ENCODE data around the gene EMX2.
"Not testable (repeated sequence)": the region's sequence is repeated elsewhere in the genome, so short reads cannot be mapped to it uniquely, and the experiment has no call there.

Gene EMX2

DNA sequence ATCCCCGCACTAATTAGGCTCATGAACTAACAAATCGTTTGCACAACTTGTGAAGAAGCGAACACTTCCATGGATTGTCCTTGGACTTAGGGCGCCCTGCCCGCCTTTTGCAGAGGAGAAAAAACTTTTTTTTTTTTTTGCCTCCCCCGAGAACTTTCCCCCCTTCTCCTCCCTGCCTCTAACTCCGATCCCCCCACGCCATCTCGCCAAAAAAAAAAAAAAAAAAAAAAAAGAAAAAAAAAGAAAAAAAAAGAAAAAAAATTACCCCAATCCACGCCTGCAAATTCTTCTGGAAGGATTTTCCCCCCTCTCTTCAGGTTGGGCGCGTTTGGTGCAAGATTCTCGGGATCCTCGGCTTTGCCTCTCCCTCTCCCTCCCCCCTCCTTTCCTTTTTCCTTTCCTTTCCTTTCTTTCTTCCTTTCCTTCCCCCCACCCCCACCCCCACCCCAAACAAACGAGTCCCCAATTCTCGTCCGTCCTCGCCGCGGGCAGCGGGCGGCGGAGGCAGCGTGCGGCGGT lies at the start of gene EMX2:
Gene EMX2, plus strand, starts transcription at position 41 of the 519 bp plus-strand sequence. CDS start 522 bp downstream, outside the sequence.
- FAIRE-seq = no peak

DNA sequence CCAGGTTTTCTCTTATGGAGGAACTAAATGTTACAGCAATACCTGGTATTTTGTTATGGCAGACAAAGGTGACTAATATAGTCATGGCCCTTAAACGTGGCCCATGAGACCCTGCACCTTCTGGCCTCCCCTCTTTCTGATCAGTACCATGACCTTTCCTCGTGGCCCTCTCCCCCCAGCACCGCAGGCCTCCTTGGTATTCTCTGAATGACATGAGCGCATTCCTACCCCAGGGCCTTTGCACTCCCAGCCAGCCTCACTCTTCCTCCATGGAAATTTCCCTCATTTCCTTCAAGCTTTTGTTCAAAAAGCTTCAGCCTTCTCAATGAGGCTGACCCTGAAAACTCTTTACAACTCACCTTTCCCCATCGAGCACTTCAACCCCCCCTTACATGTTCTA lies 46.5 kb upstream of the EMX2 start:
- no peak for FAIRE-seq

DNA sequence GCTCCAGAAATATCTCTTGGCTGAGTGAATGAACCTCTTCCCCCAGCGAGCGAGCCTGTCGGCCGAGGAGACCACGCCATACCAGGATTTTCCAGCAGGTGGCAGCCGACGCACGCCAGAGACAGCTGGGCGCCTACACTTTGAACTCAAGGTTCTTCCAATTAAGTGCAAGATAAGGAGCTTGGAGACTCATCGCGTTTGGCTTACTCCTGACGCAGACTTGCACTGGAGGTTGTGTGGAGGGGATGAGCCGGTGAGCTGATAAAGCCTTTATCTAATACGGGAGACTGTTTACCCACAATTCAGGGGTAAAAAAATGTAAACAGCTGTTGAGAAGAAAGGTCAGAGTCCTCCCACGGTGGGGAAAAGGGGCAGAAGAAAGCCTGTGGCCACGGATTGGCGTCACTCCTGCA lies 45.9 kb upstream of the EMX2 start:
- FAIRE-seq = peak; percentile 78

GRCh38 chr10:117497736-117498135 lies 44.8 kb upstream of the EMX2 start:
- FAIRE-seq = no peak

DNA sequence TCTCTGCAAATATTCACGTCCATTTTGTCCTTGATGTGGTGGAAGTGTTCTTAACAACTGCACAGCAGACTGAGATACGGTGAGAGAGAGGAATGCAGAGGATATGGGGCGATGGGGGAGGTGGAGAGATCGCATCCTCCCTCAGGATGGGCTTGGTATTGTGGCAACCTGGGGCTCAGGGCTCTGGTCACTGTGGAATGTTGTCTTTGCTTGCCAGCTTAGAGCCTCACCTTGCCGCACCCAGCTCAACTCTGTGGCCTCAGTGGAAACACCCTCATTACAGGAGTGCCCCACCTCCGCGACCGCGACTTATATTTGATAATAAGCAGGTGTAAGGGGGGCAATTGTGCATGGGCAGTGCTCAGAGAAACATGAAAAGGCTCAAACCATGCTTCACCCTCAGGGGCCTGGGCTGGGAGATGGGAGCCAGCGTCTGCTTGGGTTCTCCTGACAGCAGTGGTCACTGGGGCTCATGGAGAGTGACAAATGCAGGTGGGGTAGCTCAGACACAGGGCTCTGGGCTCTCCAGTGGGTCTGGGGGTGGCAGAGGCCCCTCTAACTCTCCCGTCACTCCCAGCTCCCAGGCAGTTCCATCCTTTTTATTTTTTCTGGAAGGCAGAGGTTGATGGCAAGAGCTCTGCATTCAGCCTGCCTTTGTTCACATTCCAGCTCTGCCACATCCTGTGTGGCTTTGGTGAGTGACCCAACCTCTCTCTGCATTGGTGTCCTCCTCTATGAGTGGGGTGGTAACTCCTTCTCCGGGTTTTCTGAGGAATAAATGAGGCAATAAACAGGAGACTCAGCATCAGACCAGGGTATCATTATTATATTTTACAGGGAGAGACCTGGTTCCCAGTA lies 43.1 kb upstream of the EMX2 start:
- no peak for FAIRE-seq

DNA sequence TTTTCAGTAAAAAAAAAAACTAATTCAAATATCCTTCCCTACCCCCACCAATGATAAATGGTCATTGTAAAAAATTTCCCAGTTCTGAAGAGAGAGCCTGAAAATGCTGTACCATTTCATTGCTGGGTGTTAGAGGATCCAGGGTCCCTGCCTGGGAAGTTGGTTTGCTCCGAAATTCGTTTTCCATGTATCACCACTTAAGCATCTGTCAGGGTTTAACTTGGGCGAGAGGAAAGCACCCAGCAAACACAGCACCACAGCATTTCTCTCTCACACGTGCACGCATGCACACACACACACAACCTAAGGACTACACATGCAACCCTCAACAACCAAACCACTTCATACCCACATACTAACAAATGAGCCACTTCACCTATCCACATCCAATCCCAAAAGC lies 42.1 kb upstream of the EMX2 start:
- no peak for FAIRE-seq

DNA sequence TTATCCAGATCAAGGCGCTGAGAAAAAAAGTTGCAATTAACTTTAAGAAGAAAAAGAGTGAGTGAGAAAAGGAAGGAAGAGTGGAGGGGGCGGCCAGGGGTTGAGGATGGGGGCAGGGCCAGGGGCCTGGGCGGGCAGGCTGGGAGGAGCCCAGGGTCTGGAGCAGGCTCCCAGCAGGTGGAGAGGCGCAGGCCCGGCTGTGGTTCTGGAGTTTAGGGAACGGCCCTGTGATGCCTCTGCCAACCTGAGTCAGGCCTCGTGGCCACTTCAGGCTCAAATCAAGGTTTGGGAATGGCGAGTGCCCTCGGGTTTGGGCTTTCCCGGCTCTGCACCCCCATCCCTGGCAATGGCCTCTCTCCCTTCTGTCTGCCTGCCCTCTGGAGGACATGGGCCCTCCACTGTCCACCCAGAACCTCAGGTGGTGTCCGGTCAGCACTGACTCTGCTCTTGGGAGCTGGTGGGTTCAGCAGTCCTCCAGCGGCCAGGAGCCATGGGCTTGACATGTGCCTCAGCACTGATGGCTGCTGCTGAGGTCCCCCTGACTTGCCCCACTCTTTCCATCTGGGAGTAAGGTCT lies 41.0 kb upstream of the EMX2 start:
- no peak for FAIRE-seq

- FAIRE-seq = no peak
These were observed 39.9 kb upstream of the EMX2 start for GRCh38 chr10:117502421-117503243.

- no peak for FAIRE-seq
These were observed 39.0 kb upstream of the EMX2 start for GRCh38 chr10:117503244-117504205.

DNA sequence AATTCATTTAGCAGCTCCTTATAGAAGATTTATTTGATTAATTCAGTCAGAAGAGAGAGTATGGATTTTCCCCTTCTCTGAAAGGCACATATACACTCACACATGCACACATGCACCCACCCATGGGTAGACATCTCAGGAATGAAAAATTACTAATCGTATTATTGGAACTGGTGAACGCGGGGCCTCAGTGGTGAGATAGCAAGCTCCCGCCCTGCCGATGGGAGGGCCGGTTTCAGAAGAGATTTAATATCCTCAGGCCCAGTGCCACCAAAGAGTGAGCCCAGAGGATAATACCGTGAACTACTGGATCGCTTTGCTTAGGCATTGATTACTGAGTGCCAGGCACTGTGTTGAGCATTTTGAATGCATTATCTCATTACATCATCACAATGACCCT lies 38.0 kb upstream of the EMX2 start:
- FAIRE-seq = no peak

- FAIRE-seq = not testable (repeated sequence)
These were observed 35.5 kb upstream of the EMX2 start for GRCh38 chr10:117507081-117507480.

- FAIRE-seq = no peak
These were observed 33.0 kb upstream of the EMX2 start for GRCh38 chr10:117509573-117509972.

- FAIRE-seq = no peak
These were observed 30.8 kb upstream of the EMX2 start for GRCh38 chr10:117511601-117512390.

DNA sequence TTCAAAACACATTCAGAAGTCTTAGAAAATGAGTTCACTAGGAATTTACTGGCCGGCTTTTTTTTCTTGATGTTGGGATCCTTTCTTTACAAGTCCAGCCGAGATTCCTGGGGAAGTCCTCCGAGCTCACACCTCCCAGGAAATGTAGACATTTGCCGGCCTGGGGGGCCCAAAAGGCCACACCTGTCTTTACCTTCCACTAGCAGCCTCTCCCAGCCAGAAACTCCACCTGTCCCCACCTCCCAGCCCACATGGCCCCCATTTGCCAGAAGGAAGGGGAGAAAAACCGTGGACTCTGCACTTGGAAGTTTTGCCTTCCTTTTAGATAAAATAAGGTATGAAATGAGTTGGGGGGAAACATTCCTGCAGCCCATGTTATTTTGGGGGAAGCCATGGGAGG lies 27.6 kb upstream of the EMX2 start:
- no peak for FAIRE-seq

GRCh38 chr10:117516681-117517080 lies 25.9 kb upstream of the EMX2 start:
- FAIRE-seq = no peak

DNA sequence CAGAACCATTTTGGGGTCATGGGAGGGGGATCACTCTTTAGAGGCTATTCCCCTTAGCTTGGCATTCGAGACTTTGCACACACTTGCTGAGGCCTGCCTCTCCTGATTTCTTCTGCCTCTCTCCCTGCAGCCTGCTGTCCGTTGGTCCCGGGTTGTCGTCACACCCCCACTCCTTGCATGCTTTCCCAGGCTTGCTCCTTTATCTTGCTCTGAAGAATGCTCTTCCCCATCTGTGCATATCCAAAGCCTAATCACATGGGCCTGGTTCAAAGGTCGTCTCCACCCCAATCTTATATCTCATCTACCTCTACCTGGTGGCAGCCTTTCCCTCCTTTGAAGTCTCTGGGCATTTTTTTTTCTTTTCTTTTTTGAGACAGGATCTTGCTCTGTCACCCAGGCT lies 24.3 kb upstream of the EMX2 start:
- no peak for FAIRE-seq

GRCh38 chr10:117519286-117519685 lies 23.3 kb upstream of the EMX2 start:
- FAIRE-seq = no peak

DNA sequence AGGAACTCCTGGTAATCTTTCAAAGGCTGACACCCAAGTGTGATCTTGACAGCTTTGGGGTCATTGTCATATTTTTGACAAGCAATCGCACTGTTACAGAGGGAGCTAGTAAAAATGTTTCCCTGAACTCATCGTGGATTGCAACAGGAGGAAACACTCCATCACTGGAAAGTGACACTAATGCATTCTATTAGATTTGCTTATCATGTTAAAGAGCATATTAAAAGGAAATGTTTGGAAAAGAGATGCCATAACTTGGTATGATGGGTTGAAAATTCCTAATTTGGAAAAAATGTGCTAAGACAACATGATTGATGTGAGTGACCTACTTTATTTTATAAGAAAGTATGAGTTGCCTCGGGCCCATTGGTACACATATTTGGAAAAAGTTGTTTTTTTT lies 22.7 kb upstream of the EMX2 start:
- FAIRE-seq = no peak

DNA sequence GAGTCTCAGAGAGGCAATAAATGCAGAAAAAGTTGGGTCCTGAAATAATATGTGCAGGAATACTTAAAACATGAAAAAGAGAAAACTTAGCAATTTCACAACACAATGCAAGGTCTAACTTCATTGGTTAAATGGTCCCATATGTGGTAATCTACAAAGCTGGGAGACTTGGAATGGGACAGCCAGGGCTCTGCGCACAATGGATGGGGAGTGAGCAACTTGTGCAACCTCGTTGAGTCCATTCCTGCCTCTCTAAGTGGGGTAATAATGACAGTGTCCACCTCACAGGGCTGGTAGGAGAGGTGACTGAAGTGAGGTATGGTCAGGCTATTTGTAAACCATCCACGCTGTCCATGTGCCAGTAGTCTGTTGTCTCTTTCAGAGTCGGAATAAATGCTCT lies 11.8 kb upstream of the EMX2 start:
- FAIRE-seq = no peak

DNA sequence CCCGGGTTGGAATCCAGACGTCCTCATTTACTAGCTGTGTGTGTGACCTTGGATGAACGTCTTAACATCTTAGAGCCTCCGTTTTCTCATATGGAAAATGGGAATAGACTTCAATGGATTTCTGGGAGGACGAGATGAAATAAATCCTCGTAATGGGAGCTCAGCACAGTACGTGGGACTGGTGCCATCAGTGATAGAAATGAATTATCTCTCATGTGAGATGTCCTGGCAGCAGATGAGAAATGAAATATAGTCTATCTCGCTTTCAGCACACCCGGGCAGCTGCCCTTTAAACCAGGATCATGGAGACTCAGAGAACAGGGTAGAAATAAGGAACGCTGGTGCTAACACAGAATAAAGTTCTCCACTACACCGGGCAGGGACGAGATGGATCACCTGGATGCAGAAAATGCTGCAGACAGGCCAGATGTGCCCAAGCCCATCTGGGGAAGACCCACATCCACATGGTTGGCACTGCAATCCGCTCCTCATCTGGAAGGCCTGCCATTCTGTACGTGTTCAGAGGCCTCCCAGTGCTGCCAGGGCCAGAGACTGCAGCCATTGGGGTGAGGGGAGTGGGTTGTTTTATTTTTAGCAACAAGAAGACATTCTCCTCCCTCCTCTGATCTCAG lies 11.1 kb upstream of the EMX2 start:
- no peak for FAIRE-seq

- FAIRE-seq = no peak
These were observed 10.6 kb upstream of the EMX2 start for GRCh38 chr10:117532003-117532385.
